ENCODE results near the gene TCF7L2.

DNA sequence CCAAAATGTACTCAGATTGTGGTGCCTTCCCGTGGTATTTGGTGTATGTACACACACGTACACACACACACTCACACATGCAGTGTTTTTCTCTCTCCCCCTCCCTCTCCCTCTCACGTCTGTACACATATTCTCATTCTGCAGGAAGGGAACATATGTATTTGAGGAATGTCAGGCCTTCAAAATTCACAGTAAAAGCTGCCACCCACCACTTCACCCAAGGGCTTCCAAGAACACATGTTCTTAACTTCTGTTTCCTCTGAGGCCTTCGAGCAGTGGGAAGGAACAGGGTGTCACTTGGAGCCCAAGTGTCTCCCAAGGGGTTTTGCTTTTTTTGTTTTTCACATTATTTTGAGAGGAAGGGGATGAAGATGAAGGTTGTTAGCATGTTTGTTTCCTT is 198.9 kb downstream of the TCF7L2 start:
- TF ChIP-seq, protein P1, sequence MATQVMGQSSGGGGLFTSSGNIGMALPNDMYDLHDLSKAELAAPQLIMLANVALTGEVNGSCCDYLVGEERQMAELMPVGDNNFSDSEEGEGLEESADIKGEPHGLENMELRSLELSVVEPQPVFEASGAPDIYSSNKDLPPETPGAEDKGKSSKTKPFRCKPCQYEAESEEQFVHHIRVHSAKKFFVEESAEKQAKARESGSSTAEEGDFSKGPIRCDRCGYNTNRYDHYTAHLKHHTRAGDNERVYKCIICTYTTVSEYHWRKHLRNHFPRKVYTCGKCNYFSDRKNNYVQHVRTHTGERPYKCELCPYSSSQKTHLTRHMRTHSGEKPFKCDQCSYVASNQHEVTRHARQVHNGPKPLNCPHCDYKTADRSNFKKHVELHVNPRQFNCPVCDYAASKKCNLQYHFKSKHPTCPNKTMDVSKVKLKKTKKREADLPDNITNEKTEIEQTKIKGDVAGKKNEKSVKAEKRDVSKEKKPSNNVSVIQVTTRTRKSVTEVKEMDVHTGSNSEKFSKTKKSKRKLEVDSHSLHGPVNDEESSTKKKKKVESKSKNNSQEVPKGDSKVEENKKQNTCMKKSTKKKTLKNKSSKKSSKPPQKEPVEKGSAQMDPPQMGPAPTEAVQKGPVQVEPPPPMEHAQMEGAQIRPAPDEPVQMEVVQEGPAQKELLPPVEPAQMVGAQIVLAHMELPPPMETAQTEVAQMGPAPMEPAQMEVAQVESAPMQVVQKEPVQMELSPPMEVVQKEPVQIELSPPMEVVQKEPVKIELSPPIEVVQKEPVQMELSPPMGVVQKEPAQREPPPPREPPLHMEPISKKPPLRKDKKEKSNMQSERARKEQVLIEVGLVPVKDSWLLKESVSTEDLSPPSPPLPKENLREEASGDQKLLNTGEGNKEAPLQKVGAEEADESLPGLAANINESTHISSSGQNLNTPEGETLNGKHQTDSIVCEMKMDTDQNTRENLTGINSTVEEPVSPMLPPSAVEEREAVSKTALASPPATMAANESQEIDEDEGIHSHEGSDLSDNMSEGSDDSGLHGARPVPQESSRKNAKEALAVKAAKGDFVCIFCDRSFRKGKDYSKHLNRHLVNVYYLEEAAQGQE (IDR thresholded peaks at IDR 0.05; ENCODE audit: insufficient read depth in 1 of 2, low read depth in 2 of 2, low read length in 2 of 2): no peak
- TF ChIP-seq SIN3A (IDR thresholded peaks at IDR 0.05; ENCODE audit: borderline replicate concordance, insufficient read depth, low read length): no peak
- no peak; the same call in 1 of the 2 replicates for TF ChIP-seq POLR2AphosphoS5 (IDR thresholded peaks at IDR 0.05; ENCODE audit: low read depth, low read length)
- TF ChIP-seq TAF1 (IDR thresholded peaks at IDR 0.05; ENCODE audit: borderline replicate concordance, insufficient read depth, low read length): no peak

Data from PFSK-1 (cell line).